SU-DHL-6 (cell line): Measurements from ENCODE around the gene BZW2.
"Not testable (repeated sequence)": the region's sequence is repeated elsewhere in the genome, so short reads cannot be mapped to it uniquely, and the experiment has no call there.

ENCODE experiments used
- H2AFZ ChIP-seq: fragments of 200-600 bp; sonication (generic); 2 replicates; pipeline ENCODE4 v1.6.1; 2014; ENCODE audit warnings: low read depth, mild to moderate bottlenecking, moderate library complexity, mixed read lengths, antibody characterized with exemption, low read length; ENCODE audit not compliant: severe bottlenecking
- H3F3A ChIP-seq: fragments of 200-600 bp; shearing (Covaris generic); 2 replicates; pipeline ENCODE4 v1.6.0; 2016; ENCODE audit warnings: antibody characterized with exemption, mild to moderate bottlenecking; ENCODE audit not compliant: insufficient read depth
- H3K27ac ChIP-seq: fragments of 200-600 bp; sonication (generic); 2 replicates; pipeline ENCODE4 v1.5.1; 2016; ENCODE audit warnings: low read depth, mild to moderate bottlenecking, low read length, moderate library complexity, mixed read lengths
- H3K27me3 ChIP-seq: fragments of 200-600 bp; sonication (generic), shearing (Covaris generic); 2 replicates; pipeline ENCODE4 v1.6.0; 2014; ENCODE audit warnings: mild to moderate bottlenecking, low read length
- H3K36me3 ChIP-seq: fragments of 200-600 bp; sonication (generic); 2 replicates; pipeline ENCODE4 v1.6.1; 2014; ENCODE audit warnings: mild to moderate bottlenecking, low read length, mixed read lengths
- H3K4me2 ChIP-seq: fragments of 300-600, 200-600 bp; shearing (Covaris generic), sonication (generic); 2 replicates; pipeline ENCODE4 v1.6.0; 2014; ENCODE audit warnings: low read length, low read depth, mild to moderate bottlenecking; ENCODE audit not compliant: poor library complexity, severe bottlenecking
- H3K4me3 ChIP-seq: fragments of 200-600 bp; sonication (generic); 2 replicates; pipeline ENCODE4 v1.5.1; 2014; ENCODE audit warnings: antibody characterized with exemption, low read length, mild to moderate bottlenecking, mixed read lengths; ENCODE audit not compliant: insufficient read depth, poor library complexity, severe bottlenecking
- H3K79me2 ChIP-seq: fragments of 200-600 bp; sonication (generic); 2 replicates; pipeline ENCODE4 v1.6.1; 2014; ENCODE audit warnings: mild to moderate bottlenecking, low read length, moderate library complexity; ENCODE audit not compliant: insufficient read depth
- H3K9ac ChIP-seq: fragments of 200-600 bp; sonication (generic); 2 replicates; pipeline ENCODE4 v1.7.0; 2014; ENCODE audit warnings: mild to moderate bottlenecking, low read length
- H3K9me2 ChIP-seq: fragments of 200-600 bp; sonication (generic); replicated peaks from 2 replicates; pipeline ENCODE4 v1.6.1; 2014; ENCODE audit warnings: low read length; ENCODE audit not compliant: insufficient read depth
- H3K9me3 ChIP-seq: fragments of 200-600 bp; sonication (generic); 2 replicates; pipeline ENCODE4 v1.6.1; 2014; ENCODE audit warnings: low read length, mixed read lengths; ENCODE audit not compliant: insufficient read depth
- H4K20me1 ChIP-seq: fragments of 200-600 bp; sonication (generic); 2 replicates; pipeline ENCODE4 v1.6.1; 2014; ENCODE audit warnings: low read depth, mild to moderate bottlenecking, antibody characterized with exemption, low read length, moderate library complexity, mixed read lengths
- EZH2phosphoT487 ChIP-seq: fragments of 200-600 bp; sonication (generic), shearing (Covaris generic); conservative IDR thresholded peaks from 2 replicates; pipeline ENCODE4 v1.6.1; 2018; ENCODE audit warnings: mild to moderate bottlenecking, antibody characterized with exemption, low read length, moderate library complexity, mixed read lengths
- TF ChIP-seq, protein P1 (sequence below): fragments of 200-600 bp; sonication (generic); IDR thresholded peaks from one replicate; pipeline ENCODE4 v1.5.1; 2017; ENCODE audit warnings: antibody characterized with exemption, mild to moderate bottlenecking, low read length, moderate library complexity; ENCODE audit not compliant: insufficient read depth, poor library complexity, severe bottlenecking

BZW2 gene

DNA sequence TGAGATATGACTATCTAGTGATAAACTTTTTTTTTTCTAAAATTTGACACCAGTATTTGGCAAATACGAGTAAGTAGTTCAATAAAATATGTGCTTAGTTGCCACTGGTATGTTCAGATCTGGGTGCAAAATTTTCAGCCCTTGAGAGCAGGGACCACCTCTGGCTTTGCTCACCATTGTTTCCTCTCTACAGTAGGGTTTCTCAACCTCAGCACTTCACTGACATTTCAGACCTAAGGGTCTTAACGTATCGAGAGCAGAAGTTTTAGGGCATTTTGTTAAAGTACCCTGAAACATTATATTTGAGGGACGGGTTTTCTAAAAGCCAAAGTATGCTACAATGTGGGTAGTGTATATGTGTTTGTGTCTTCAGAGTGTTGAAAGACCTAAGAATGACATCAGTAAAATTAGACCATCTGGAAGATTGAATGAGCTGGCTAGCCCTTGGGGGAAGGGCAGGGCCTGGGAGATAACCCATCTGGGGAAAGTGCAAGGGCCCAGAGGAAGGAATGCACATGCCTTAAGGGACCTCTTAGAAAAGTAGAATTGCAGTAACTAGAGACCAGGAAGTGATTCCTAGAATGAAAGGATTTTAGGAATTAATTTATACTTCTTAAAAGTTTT is 11.8 kb downstream of the BZW2 start:
- no peak overlapping the region for H2AFZ ChIP-seq
- no peaks in the 10 kb centered on the region for H3F3A ChIP-seq
- no peak overlapping the region for H3K4me3 ChIP-seq
- no peak for TF ChIP-seq EZH2phosphoT487
- TF ChIP-seq, protein P1, sequence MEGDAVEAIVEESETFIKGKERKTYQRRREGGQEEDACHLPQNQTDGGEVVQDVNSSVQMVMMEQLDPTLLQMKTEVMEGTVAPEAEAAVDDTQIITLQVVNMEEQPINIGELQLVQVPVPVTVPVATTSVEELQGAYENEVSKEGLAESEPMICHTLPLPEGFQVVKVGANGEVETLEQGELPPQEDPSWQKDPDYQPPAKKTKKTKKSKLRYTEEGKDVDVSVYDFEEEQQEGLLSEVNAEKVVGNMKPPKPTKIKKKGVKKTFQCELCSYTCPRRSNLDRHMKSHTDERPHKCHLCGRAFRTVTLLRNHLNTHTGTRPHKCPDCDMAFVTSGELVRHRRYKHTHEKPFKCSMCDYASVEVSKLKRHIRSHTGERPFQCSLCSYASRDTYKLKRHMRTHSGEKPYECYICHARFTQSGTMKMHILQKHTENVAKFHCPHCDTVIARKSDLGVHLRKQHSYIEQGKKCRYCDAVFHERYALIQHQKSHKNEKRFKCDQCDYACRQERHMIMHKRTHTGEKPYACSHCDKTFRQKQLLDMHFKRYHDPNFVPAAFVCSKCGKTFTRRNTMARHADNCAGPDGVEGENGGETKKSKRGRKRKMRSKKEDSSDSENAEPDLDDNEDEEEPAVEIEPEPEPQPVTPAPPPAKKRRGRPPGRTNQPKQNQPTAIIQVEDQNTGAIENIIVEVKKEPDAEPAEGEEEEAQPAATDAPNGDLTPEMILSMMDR, result no peak
- no peak overlapping the region for H3K27ac ChIP-seq
- H3K4me2 ChIP-seq, result no peak overlapping the region
- no peaks in the 10 kb centered on the region for H3K9me3 ChIP-seq
- 0 out of 2 replicates have a peak, but pooled peaks cover 6% of the 10 kb centered on the region for H3K36me3 ChIP-seq
- no peak overlapping the region for H3K9ac ChIP-seq
- no peaks in the 10 kb centered on the region for H3K9me2 ChIP-seq
- peaks cover 39% of the 10 kb centered on the region for H4K20me1 ChIP-seq
- H3K27me3 ChIP-seq, result no peaks in the 10 kb centered on the region
- peaks cover 98% of the 10 kb centered on the region for H3K79me2 ChIP-seq

DNA sequence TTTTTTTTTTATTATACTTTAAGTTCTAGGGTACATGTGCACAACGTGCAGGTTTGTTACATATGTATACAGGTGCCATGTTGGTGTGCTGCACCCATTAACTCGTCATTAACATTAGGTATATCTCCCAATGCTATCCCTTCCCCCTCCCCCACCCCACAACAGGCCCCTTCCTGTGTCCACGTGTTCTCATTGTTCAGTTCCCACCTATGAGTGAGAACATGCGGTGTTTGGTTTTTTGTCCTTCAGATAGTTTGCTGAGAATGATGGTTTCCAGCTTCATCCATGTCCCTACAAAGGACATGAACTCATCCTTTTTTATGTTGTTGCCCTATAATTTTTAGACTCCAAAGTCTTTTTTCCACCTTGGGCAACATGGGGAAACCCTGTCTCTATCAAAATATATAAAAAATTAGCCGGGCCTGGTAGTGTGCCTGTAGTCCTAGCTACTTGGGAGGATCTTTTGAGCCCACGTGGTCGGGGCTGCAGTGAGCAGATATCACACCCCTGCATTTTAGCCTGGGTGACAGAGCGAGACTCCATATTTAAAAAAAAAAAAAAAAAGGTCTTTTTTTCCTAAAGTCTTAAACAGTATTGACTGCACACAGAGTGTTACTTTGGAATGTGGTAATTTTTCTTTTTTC is 14.0 kb downstream of the BZW2 start:
- H3K27me3 ChIP-seq, H3K9me3 ChIP-seq, H2AFZ ChIP-seq, H3K4me3 ChIP-seq, H3F3A ChIP-seq, H3K9me2 ChIP-seq, H3K27ac ChIP-seq, H3K9ac ChIP-seq, H3K4me2 ChIP-seq: not testable (repeated sequence)
- peaks cover 98% of the 10 kb centered on the region for H3K79me2 ChIP-seq
- peaks cover 54% of the 10 kb centered on the region for H4K20me1 ChIP-seq
- peaks cover 13% of the 10 kb centered on the region; the same call in 1 of the 2 replicates for H3K36me3 ChIP-seq

DNA sequence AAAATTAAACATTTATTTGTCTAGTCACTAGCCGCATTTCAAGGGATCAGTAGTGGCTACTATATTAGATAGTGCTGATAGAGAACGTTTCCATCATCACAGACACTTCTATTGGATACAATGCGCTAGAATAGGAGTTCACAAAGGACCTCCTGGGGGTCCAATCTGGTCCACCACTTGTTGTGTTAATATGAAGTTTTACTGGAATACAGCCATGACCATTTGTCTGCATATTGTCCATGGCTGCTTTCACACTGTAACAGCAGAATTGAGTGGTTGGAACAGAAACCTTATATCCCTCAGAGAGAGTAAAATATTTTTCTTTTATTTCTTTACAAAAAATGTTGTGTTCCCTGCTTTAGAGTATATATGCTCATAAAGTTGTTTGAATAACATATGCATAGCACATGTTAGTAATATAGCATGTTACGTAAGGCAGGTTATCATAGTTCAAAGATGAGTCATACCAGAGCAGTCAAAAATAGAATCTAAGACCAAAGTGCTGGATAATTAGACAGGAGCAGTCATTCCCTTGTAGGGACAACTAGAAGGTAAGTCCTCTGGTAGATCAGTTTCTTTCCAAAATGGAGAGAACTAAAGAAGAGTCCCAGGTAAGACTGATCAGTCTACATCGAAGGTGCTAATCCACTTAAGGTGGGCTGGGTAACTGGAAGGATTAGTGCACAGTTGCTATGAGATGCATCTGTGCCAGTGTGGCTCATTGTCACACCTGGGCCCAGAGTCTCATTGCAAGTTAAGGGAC is 14.9 kb downstream of the BZW2 start:
- H2AFZ ChIP-seq, result no peak overlapping the region

More for the DNA sequence above, 14.9 kb downstream of the BZW2 start:
- Histone ChIP-seq H3K27ac (no peak overlapping the region), H3K9me3 (no peaks in the 10 kb centered on the region), H3K4me2 (no peak overlapping the region), H3K4me3 (no peak overlapping the region), H3K79me2 (peaks cover 97% of the 10 kb centered on the region), H3K9me2 (no peaks in the 10 kb centered on the region), H3F3A (no peaks in the 10 kb centered on the region), H4K20me1 (peaks cover 46% of the 10 kb centered on the region), H3K9ac (no peak overlapping the region), H3K36me3 (peaks cover 17% of the 10 kb centered on the region; the same call in 1 of the 2 replicates), H3K27me3 (no peaks in the 10 kb centered on the region)
- TF ChIP-seq, protein P1, result no peak
- no peak for TF ChIP-seq EZH2phosphoT487
